Ovary (tissue), 9 donors: Measurements from ENCODE around the gene ZNF45. TPM values are rescaled to one million over a fixed set of nuclear protein-coding genes. Genes with fewer than 3 reads are reported as not detected.
"Not testable (repeated sequence)": the region's sequence is repeated elsewhere in the genome, so short reads cannot be mapped to it uniquely, and the experiment has no call there.

Source experiments
- DNase-seq, 5 donors: peaks; one replicate each; pipeline ENCODE4 v3.0.0-alpha.2; 2019 to 2020
- H3K27ac ChIP-seq, 2 donors: fragments of 200-600 bp; one replicate each; pipeline versions ENCODE4 v1.5.1 to v1.8.0; 2019 to 2022
- H3K27me3 ChIP-seq: fragments of 200-600 bp; one replicate; pipeline ENCODE4 v1.8.0; 2022
- H3K36me3 ChIP-seq: fragments of 200-600 bp; sonication (generic); one replicate; pipeline ENCODE4 v1.5.1; 2019
- H3K4me1 ChIP-seq: one replicate; pipeline ENCODE4 v1.8.1; 2013; ENCODE audit warnings: mild to moderate bottlenecking, moderate library complexity; ENCODE audit not compliant: insufficient read depth
- H3K4me3 ChIP-seq: fragments of 200-600 bp; sonication (generic); one replicate; pipeline ENCODE4 v1.5.1; 2017
- H3K9me3 ChIP-seq, 2 donors: fragments of 200-600 bp in 1 of 2; sonication (generic) in 1 of 2; one replicate each; pipeline versions ENCODE4 v1.5.1 to v1.8.1; 2013 to 2019; ENCODE audit warnings: mild to moderate bottlenecking in 1 of 2, moderate library complexity in 1 of 2
- EP300 ChIP-seq: sonication (generic); formaldehyde crosslinking; IDR thresholded peaks from one replicate; pipeline ENCODE4 v1.6.1; 2017; ENCODE audit warnings: antibody characterized with exemption
- POLR2A ChIP-seq: fragments of 450-650 bp; IDR thresholded peaks from one replicate; pipeline ENCODE4 v1.6.1; 2017; ENCODE audit warnings: antibody characterized with exemption, mild to moderate bottlenecking, moderate library complexity
- WGBS, 3 donors: extraction: QIAGEN DNeasy Blood & Tissue Kit in 1 of 3; methylation state at CpG; one replicate each; pipeline versions ENCODE4 v1.1.5 to v1.1.7; 2013 to 2017; 5-methylcytosine and 5-hydroxymethylcytosine counted together
- intact Hi-C, 4 donors: fragments of 100-400 bp; cut with DNase I; formaldehyde crosslinking; loops; one replicate each; pipeline versions ENCODE4 v1.11.0 to v1.15.1; 2022 to 2023
- polyA plus RNA-seq, 2 donors: library from polyadenylated mRNA; stranded (reverse); fragments of 200-250 nt in 1 of 2; fragments of 350-450 nt in 1 of 2; fragmentation: Illumina TruSeq in 1 of 2; extraction: RNeasy Lipid Tissue Mini Kit (QIAGEN cat#74804) in 1 of 2; gene quantifications; one replicate each; pipeline ENCODE4 v1.2.3, GENCODE V29; 2013 to 2014
- total RNA-seq, 7 donors: library from RNA; depleted of rRNA in 2 of 7; stranded (reverse); fragments of >200 nt in 2 of 7; fragmentation: NEBNext Ultra II Directional in 3 of 7; extraction: Animal tissue kit (Norgen Biotek cat#: 25700) in 3 of 7; gene quantifications; one replicate each; pipeline versions ENCODE4 v1.1.0 to v1.2.4, GENCODE V29; 2016 to 2023
- TF ChIP-seq, protein P1 (sequence below), 3 donors: fragments of 450-650 bp in 2 of 3; fragments of 200-600 bp in 1 of 3; IDR thresholded peaks; one replicate each; pipeline versions ENCODE4 v1.5.1 to v1.8.0; 2016 to 2022; ENCODE audit warnings: antibody characterized with exemption in 3 of 3, mild to moderate bottlenecking in 1 of 3
- donor health status: DM: no; HTN: no; CAD: no; lungs with moderate emphysema.
- donor health status: DM: no; HTN: no; CAD: no.
- donor health status: Bipolar disorder and iron deficiency.
- donor health status: DM: yes; HTN: yes; CAD: no.
- donor health status: DM: no; HTN: no; CAD: no.
- donor health status: DM: yes; HTN: yes; CAD: no.

ZNF45 gene
- total and polyA plus RNA-seq, 9 donors, result 7.0 to 18.8 (median 13.5) TPM

DNA sequence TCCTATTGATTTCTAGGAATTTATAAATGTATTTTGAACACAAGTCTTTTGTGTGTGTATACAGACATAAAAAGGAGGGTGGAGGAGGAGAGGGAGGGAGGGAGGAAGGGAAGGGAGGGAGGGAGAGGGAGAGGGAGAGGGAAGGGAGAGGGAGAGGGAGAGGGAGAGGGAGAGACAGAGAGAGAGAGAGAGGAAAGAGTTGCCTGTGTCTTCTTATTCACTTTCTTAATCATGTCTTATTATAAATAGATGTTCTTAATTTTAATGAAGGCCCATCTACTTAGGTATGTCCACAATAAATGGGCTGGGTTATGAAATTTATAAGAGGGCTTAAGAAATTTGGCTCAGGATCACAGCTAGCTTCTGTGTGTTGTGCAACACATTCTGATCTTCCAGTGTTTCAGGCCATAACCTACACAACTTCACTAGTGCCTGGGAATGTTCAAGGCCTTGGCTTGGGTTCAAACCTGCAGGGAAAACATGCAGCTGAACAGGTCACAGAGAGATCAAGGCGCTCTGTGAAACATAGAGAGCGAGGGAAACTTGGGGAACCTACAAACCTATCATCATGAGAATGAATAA is 39.3 kb downstream of the ZNF45 start:
- Histone ChIP-seq H3K27me3 (no peaks in the 10 kb centered on the region), H3K9me3 (peaks cover 0 to 12% of the 10 kb centered on the region in 2 donors), H3K4me3 (no peak overlapping the region), H3K27ac (no peak overlapping the region), H3K36me3 (no peaks in the 10 kb centered on the region), H3K4me1 (no peaks in the 10 kb centered on the region)
- WGBS, 3 donors, result 85 to 96% (median 92%) methylated on average over 2 of the region's 2 CpGs
- intact Hi-C loops, result no loop called here
- TF ChIP-seq, protein P1, sequence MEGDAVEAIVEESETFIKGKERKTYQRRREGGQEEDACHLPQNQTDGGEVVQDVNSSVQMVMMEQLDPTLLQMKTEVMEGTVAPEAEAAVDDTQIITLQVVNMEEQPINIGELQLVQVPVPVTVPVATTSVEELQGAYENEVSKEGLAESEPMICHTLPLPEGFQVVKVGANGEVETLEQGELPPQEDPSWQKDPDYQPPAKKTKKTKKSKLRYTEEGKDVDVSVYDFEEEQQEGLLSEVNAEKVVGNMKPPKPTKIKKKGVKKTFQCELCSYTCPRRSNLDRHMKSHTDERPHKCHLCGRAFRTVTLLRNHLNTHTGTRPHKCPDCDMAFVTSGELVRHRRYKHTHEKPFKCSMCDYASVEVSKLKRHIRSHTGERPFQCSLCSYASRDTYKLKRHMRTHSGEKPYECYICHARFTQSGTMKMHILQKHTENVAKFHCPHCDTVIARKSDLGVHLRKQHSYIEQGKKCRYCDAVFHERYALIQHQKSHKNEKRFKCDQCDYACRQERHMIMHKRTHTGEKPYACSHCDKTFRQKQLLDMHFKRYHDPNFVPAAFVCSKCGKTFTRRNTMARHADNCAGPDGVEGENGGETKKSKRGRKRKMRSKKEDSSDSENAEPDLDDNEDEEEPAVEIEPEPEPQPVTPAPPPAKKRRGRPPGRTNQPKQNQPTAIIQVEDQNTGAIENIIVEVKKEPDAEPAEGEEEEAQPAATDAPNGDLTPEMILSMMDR (IDR thresholded peaks at IDR 0.05), result no peak
- no peak for TF ChIP-seq POLR2A
- no peak for TF ChIP-seq EP300
- no peak for DNase-seq

DNA sequence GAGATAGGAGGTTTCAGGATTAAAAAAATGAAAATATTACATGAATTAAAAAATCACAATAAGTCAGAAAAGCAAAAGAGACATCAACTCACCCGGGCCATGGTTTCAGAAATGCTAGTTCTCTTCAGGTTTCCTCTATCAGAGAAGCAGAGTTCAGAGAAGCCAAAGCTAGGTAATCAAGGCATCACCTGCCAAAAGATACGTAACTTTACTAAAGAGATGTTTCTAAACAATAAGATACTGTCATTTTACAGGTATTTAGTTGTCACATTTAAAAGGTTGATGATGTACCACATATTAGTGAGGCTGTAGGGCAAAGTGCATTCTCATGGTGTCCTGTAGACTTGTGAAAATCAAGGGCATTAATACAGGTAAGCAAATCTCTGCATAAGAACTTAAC is 51.2 kb downstream of the ZNF45 start, which contains the start of gene ZNF404:
Gene ZNF404 (minus strand): TSS at position 101 of the 400 bp plus-strand sequence.
- no peak for TF ChIP-seq POLR2A
- TF ChIP-seq, protein P1 (IDR thresholded peaks at IDR 0.05), result no peak
- no peak for TF ChIP-seq EP300
- no peak for DNase-seq
- Histone ChIP-seq H3K27me3 (no peaks in the 10 kb centered on the region), H3K4me1 (no peaks in the 10 kb centered on the region), H3K9me3 (peaks cover 4 to 10% of the 10 kb centered on the region in 2 donors), H3K4me3 (no peak within 1 kb of the TSS), H3K27ac (no peak within 1 kb of the TSS), H3K36me3 (no peaks in the 10 kb centered on the region)
- 79 to 90% (median 85%) methylated on average over 2 of the region's 2 CpGs for WGBS, 3 donors
- intact Hi-C loops, result no loop called here

DNA sequence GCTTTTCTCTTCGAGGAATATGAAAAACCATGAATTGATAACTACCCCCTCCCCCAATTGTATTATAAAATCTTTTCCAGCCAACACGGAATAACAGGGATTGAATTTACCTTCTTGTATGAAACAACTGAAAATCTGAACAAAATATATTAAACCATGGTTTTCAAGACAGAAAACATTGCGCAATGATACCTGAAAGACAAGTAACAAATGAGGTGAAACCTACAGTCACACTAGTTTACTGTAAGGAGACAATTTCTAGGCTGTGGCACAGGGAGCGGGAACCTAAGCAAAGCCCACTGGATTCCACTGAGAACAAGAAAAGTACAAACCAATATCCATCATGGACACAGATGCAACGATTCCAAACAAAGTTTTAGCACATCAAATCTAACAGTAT is 54.6 kb downstream of the ZNF45 start:
- no peak for TF ChIP-seq EP300
- TF ChIP-seq, protein P1 (IDR thresholded peaks at IDR 0.05), result no peak
- no peak for TF ChIP-seq POLR2A
- H3K27ac ChIP-seq, result no peak overlapping the region
- no peak for DNase-seq

DNA sequence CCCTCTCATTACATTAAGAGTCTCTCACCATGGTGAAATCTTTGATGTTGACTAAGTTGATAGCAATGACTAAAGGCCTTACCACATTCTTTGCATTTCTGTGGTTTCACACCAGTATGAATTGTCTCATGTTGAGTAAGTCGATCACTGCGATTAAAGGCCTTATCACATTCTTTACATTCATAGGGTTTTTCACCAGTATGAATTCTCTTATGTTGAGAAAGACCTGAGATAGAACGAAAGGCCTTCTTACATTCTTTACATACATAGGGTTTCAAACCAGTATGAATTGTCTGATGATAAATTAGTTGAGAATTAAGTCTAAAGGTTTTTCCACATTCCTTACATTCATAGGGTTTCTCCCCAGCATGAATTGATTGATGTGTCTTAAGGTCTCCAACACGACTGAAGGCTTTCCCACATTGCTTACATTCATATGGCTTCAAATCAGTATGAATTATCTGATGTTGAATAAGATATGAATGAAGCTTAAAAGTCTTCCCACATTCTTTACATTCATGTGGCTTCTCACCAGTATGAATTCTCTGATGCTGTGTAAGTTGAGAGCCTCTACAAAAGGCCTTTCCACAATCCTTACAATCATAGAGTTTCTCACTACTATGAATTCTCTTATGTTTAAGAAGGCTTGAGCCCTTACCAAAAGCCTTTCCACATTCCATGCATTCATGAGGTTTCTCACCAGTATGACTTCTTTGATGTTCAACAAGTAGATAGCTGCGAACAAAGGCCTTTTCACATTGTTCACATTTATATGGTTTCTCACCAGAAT is 62.3 kb downstream of the ZNF45 start:
- H3K4me3 ChIP-seq, result no peak overlapping the region
- WGBS, 3 donors, result 88 to 92% (median 89%) methylated on average over 5 of the region's 5 CpGs
- H3K4me1 ChIP-seq, result no peaks in the 10 kb centered on the region
- DNase-seq, result no peak
- H3K36me3 ChIP-seq, result no peaks in the 10 kb centered on the region
- intact Hi-C loops, result no loop called here
- H3K27ac ChIP-seq, result no peak overlapping the region
- TF ChIP-seq EP300 (no peak), POLR2A (no peak)
- TF ChIP-seq, protein P1 (IDR thresholded peaks at IDR 0.05), result no peak
- no peaks in the 10 kb centered on the region for H3K27me3 ChIP-seq
- peaks cover 0 to 18% of the 10 kb centered on the region in 2 donors for H3K9me3 ChIP-seq

More for the DNA sequence above, 54.6 kb downstream of the ZNF45 start:
- H3K4me1 ChIP-seq, result no peaks in the 10 kb centered on the region
- H3K27me3 ChIP-seq, result no peaks in the 10 kb centered on the region
- intact Hi-C loops, result no loop called here
- no peak overlapping the region for H3K4me3 ChIP-seq
- H3K36me3 ChIP-seq, result no peaks in the 10 kb centered on the region
- H3K9me3 ChIP-seq, result peaks cover 4 to 12% of the 10 kb centered on the region in 2 donors
- WGBS, 3 donors, result 90 to 92% (median 91%) methylated on average over 5 of the region's 5 CpGs

DNA sequence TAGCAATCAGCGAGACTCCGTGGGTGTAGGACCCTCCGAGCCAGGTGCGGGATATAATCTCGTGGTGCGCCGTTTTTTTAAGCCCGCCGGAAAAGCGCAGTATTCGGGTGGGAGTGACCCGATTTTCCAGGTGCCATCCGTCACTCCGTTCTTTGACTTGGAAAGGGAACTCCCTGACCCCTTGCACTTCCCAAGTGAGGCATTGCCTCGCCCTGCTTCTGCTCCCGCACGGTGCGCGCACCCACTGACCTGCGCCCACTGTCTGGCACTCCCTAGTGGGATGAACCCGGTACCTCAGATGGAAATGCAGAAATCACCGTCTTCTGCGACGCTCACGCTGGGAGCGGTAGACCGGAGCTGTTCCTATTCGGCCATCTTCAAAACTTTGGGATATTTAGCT is 68.2 kb downstream of the ZNF45 start:
- H3K36me3 ChIP-seq, DNase-seq, H3K4me1 ChIP-seq, H3K27ac ChIP-seq, intact Hi-C loops, H3K4me3 ChIP-seq, H3K27me3 ChIP-seq: not testable (repeated sequence)
- 90 to 97% (median 91%) methylated on average over 28 of the region's 28 CpGs for WGBS, 3 donors
- H3K9me3 ChIP-seq, result peaks cover 0 to 12% of the 10 kb centered on the region in 2 donors
